Neural progenitor cell (in vitro differentiated cells): ENCODE results near the gene SPTBN1. TPM values are rescaled to one million over a fixed set of nuclear protein-coding genes. Genes with fewer than 3 reads are reported as not detected.

Experiments used
- DNase-seq: peaks from one replicate; pipeline ENCODE4 v3.0.0-alpha.2; 2016; ENCODE audit warnings: low spot score
- H2AFZ ChIP-seq: fragments of 200-600 bp; sonication (generic); replicated peaks from 2 replicates; pipeline ENCODE4 v1.6.1; 2016; ENCODE audit warnings: antibody characterized with exemption
- H3F3A ChIP-seq: fragments of 200-600 bp; sonication (generic); 2 replicates; pipeline ENCODE4 v1.6.1; 2016; ENCODE audit warnings: antibody characterized with exemption, low read depth
- H3K27ac ChIP-seq: fragments of 200-600 bp; sonication (generic); 2 replicates; pipeline ENCODE4 v1.5.1; 2016; ENCODE audit warnings: mild to moderate bottlenecking
- H3K27me3 ChIP-seq: fragments of 200-600 bp; sonication (generic); 2 replicates; pipeline ENCODE4 v1.6.1; 2016; ENCODE audit warnings: mild to moderate bottlenecking, moderate library complexity
- H3K36me3 ChIP-seq: fragments of 200-600 bp; sonication (generic); 2 replicates; pipeline ENCODE4 v1.5.1; 2016
- H3K4me1 ChIP-seq: fragments of 200-600 bp; sonication (generic); 2 replicates; pipeline ENCODE4 v1.6.1; 2016; ENCODE audit warnings: mixed run types
- H3K4me2 ChIP-seq: fragments of 200-600 bp; sonication (generic); 2 replicates; pipeline ENCODE4 v1.6.1; 2016
- H3K4me3 ChIP-seq: fragments of 200-600 bp; sonication (generic); 2 replicates; pipeline ENCODE4 v1.5.1; 2016
- H3K79me2 ChIP-seq: fragments of 200-600 bp; sonication (generic); 2 replicates; pipeline ENCODE4 v1.6.1; 2016; ENCODE audit warnings: low read depth
- H3K9ac ChIP-seq: fragments of 200-600 bp; sonication (generic); 2 replicates; pipeline ENCODE4 v1.6.1; 2016
- H3K9me3 ChIP-seq: fragments of 200-600 bp; sonication (generic); 2 replicates; pipeline ENCODE4 v1.5.1; 2016; ENCODE audit warnings: low read depth
- H4K20me1 ChIP-seq: fragments of 200-600 bp; sonication (generic); 2 replicates; pipeline ENCODE4 v1.6.1; 2016; ENCODE audit warnings: low read depth
- H3K27ac Mint-ChIP-seq: 3 replicates; pipeline ENCODE4 v1.8.0; 2021; ENCODE audit warnings: mixed read lengths
- H3K27me3 Mint-ChIP-seq: 2 replicates; pipeline ENCODE4 v1.8.0; 2022; ENCODE audit warnings: low read depth, mild to moderate bottlenecking, inconsistent platforms, moderate library complexity, mixed read lengths; ENCODE audit not compliant: insufficient read depth
- H3K36me3 Mint-ChIP-seq: 3 replicates; pipeline ENCODE4 v1.8.0; 2021; ENCODE audit warnings: mixed read lengths
- H3K4me1 Mint-ChIP-seq: 3 replicates; pipeline ENCODE4 v1.8.0; 2021; ENCODE audit warnings: mixed read lengths
- H3K4me3 Mint-ChIP-seq: 3 replicates; pipeline ENCODE4 v1.8.0; 2021; ENCODE audit warnings: mild to moderate bottlenecking, moderate library complexity, mixed read lengths
- H3K9me3 Mint-ChIP-seq: 3 replicates; pipeline ENCODE4 v1.8.0; 2020; ENCODE audit warnings: mixed read lengths
- EZH2 ChIP-seq: fragments of 200-600 bp; sonication (generic); IDR thresholded peaks from 2 replicates; pipeline ENCODE4 v1.6.1; 2017; ENCODE audit warnings: antibody characterized with exemption, mild to moderate bottlenecking, moderate library complexity
- EZH2phosphoT487 ChIP-seq: fragments of 200-600 bp; sonication (generic); IDR thresholded peaks from 2 replicates; pipeline ENCODE4 v1.6.1; 2017; ENCODE audit warnings: antibody characterized with exemption
- total RNA-seq: library from RNA; depleted of rRNA; stranded (reverse); fragments of >200 nt; gene quantifications from 2 replicates; pipeline ENCODE4 v1.2.3, GENCODE V29; 2015; ENCODE audit warnings: low replicate concordance
- TF ChIP-seq, protein P1 (sequence below): fragments of 200-600 bp; sonication (generic); IDR thresholded peaks from 2 replicates; pipeline ENCODE4 v1.5.1; 2017; ENCODE audit warnings: antibody characterized with exemption, mild to moderate bottlenecking

Gene SPTBN1
- total RNA-seq, 1 donor from 2014 or later: 94.2 TPM

DNA sequence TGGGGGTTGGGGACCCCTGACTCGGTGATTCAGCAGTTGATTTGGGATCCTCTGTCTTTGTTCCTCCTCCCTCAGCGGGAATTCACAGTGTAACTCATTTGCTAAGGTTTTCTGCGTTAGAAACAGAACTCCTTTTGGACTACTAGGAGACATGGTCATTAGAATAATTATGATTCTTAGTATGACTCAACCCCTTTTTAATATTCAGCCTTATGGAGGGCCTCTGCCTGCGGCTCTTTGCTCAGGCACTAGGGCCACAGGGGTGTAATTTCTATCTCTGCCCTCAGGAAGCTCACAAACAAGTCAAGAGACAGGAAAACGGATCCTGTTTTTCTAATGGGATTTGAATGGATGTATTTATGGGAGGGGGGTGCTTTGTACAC, 117.4 kb downstream of the SPTBN1 start:
- TF ChIP-seq EZH2phosphoT487: no peak
- TF ChIP-seq, protein P1, sequence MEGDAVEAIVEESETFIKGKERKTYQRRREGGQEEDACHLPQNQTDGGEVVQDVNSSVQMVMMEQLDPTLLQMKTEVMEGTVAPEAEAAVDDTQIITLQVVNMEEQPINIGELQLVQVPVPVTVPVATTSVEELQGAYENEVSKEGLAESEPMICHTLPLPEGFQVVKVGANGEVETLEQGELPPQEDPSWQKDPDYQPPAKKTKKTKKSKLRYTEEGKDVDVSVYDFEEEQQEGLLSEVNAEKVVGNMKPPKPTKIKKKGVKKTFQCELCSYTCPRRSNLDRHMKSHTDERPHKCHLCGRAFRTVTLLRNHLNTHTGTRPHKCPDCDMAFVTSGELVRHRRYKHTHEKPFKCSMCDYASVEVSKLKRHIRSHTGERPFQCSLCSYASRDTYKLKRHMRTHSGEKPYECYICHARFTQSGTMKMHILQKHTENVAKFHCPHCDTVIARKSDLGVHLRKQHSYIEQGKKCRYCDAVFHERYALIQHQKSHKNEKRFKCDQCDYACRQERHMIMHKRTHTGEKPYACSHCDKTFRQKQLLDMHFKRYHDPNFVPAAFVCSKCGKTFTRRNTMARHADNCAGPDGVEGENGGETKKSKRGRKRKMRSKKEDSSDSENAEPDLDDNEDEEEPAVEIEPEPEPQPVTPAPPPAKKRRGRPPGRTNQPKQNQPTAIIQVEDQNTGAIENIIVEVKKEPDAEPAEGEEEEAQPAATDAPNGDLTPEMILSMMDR: no peak
- no peak for TF ChIP-seq EZH2
- Mint-ChIP-seq H3K36me3 (peaks cover 14% of the 10 kb centered on the region), H3K27ac (no peak overlapping the region), H3K4me3 (no peak overlapping the region), H3K27me3 (peaks cover 2% of the 10 kb centered on the region), H3K9me3 (peaks cover 2% of the 10 kb centered on the region), H3K4me1 (peaks cover 53% of the 10 kb centered on the region)
- Histone ChIP-seq H3K27me3 (no peaks in the 10 kb centered on the region), H3K9me3 (no peaks in the 10 kb centered on the region), H3F3A (peaks cover 16% of the 10 kb centered on the region), H3K27ac (no peak overlapping the region), H3K4me2 (no peak overlapping the region), H3K9ac (no peak overlapping the region), H3K4me1 (peaks cover 52% of the 10 kb centered on the region), H3K79me2 (peaks cover 89% of the 10 kb centered on the region), H3K4me3 (no peak overlapping the region), H3K36me3 (no peaks in the 10 kb centered on the region), H2AFZ (no peak overlapping the region), H4K20me1 (peaks cover 85% of the 10 kb centered on the region)
- no peak for DNase-seq

DNA sequence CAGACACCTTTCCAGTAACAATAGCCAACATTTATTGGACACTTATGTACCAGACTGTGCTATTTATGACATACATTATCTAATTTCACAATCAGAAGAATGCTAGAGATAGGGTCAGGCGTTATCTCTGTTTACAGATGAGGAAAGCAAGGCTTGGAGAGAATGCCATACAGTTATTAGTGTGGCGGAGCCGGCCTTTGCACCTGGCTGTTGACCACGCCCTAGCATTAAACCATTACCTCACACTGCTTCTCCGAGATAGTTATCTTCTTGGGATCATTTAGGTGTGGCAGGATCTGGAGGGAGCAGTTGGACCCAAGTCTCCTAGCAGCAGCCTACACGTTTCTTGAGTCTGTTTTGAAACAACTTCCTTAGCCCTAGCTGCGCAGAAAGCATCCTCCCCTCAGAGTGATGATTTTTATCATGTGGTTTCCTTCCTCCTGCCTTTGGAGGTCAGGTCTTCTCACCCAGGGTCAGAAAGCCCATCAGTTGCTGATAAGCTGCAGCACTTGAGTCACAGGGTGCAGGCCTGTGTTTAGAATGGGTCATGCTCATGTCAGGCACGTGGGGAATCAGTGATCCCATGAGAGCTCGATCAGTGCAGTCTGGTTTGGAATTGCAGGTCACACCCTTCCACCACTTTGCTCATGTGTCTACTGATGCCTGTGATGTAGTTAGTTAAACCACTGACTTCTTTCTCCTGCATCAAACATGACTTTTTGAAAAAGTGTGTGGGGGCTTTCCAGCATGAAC, 118.2 kb downstream of the SPTBN1 start:
- no peak for TF ChIP-seq EZH2phosphoT487
- no peaks in the 10 kb centered on the region for H3K36me3 ChIP-seq
- H3K9me3 Mint-ChIP-seq: peaks cover 2% of the 10 kb centered on the region
- peaks cover 44% of the 10 kb centered on the region for H3K4me1 ChIP-seq
- no peak overlapping the region for H3K4me3 Mint-ChIP-seq
- H2AFZ ChIP-seq: no peak overlapping the region
- H3K27ac Mint-ChIP-seq: no peak overlapping the region
- H3K79me2 ChIP-seq: peaks cover 89% of the 10 kb centered on the region
- H3K9me3 ChIP-seq: no peaks in the 10 kb centered on the region
- no peak overlapping the region for H3K9ac ChIP-seq
- no peak for DNase-seq
- H3K27ac ChIP-seq: no peak overlapping the region
- no peak overlapping the region for H3K4me2 ChIP-seq
- H3K27me3 Mint-ChIP-seq: peaks cover 2% of the 10 kb centered on the region
- peaks cover 85% of the 10 kb centered on the region for H4K20me1 ChIP-seq
- peaks cover 55% of the 10 kb centered on the region for H3K4me1 Mint-ChIP-seq
- peaks cover 11% of the 10 kb centered on the region for H3F3A ChIP-seq
- peaks cover 14% of the 10 kb centered on the region for H3K36me3 Mint-ChIP-seq
- no peak overlapping the region for H3K4me3 ChIP-seq
- no peaks in the 10 kb centered on the region for H3K27me3 ChIP-seq

DNA sequence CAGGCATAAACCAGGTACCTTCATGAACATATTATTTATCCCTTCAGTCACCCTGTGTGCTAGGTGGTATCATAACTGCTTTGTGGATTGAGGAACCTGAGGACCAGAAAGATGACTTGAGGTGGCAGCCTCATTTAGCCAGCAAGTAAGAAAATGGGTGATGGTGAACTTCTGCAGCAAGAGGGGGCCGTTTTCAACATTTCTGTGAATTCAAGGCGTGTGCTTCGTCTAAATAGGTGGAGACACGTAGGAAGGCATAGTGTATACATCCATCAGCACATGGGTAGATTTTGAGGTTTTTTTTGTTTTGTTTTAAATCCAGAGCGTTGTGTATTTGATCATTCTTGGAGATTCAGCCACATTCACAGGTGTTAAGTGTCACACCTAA, 118.7 kb downstream of the SPTBN1 start:
- peaks cover 55% of the 10 kb centered on the region for H3K4me1 Mint-ChIP-seq
- H3K9me3 Mint-ChIP-seq: peaks cover 2% of the 10 kb centered on the region
- peaks cover 5% of the 10 kb centered on the region for H3F3A ChIP-seq
- H3K4me3 Mint-ChIP-seq: no peak overlapping the region
- H3K4me1 ChIP-seq: peaks cover 43% of the 10 kb centered on the region
- peaks cover 14% of the 10 kb centered on the region for H3K36me3 Mint-ChIP-seq
- no peak overlapping the region for H2AFZ ChIP-seq
- H3K79me2 ChIP-seq: peaks cover 89% of the 10 kb centered on the region
- no peaks in the 10 kb centered on the region for H3K9me3 ChIP-seq
- no peak overlapping the region for H3K4me3 ChIP-seq
- no peak overlapping the region for H3K9ac ChIP-seq
- no peaks in the 10 kb centered on the region for H3K36me3 ChIP-seq
- peaks cover 2% of the 10 kb centered on the region for H3K27me3 Mint-ChIP-seq
- peaks cover 85% of the 10 kb centered on the region for H4K20me1 ChIP-seq
- H3K27me3 ChIP-seq: no peaks in the 10 kb centered on the region
- no peak overlapping the region for H3K4me2 ChIP-seq
- H3K27ac Mint-ChIP-seq: no peak overlapping the region
- TF ChIP-seq EZH2phosphoT487: no peak
- TF ChIP-seq EZH2: no peak
- TF ChIP-seq, protein P1: no peak
- no peak for DNase-seq
- H3K27ac ChIP-seq: no peak overlapping the region

DNA sequence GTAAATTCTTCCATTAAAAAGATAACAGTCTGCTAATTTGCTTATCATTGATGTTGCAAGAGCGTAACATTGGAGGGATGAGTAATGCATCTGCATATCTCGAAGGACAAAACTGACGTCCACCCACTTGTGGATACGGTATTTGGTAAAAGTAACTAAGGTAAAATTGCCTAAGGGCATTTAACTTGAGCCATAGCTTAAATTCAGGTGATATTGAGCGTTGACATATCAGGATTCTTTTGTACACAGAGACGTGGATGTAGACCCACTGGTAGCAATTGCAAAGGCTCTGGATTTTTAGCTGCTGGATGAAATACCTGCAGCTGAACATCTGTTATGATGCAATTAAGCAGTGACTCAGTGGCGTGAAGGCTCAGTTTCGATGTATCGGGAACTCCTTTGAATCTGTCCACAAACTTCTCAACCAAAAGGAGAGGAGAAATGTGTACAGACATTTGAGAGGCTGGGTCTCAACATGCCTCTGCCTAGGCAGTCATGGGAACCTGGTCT, 119.3 kb downstream of the SPTBN1 start:
- no peak overlapping the region for H3K4me2 ChIP-seq
- peaks cover 38% of the 10 kb centered on the region for H3K4me1 ChIP-seq

More for the DNA sequence above, 119.3 kb downstream of the SPTBN1 start:
- Mint-ChIP-seq H3K27me3 (peaks cover 2% of the 10 kb centered on the region), H3K27ac (no peak overlapping the region), H3K4me3 (no peak overlapping the region), H3K36me3 (peaks cover 14% of the 10 kb centered on the region), H3K4me1 (peaks cover 52% of the 10 kb centered on the region), H3K9me3 (peaks cover 2% of the 10 kb centered on the region)
- Histone ChIP-seq H3K27ac (no peak overlapping the region), H3K9me3 (no peaks in the 10 kb centered on the region), H2AFZ (no peak overlapping the region), H3K79me2 (peaks cover 89% of the 10 kb centered on the region), H4K20me1 (peaks cover 85% of the 10 kb centered on the region), H3K9ac (no peak overlapping the region), H3K27me3 (no peaks in the 10 kb centered on the region), H3K36me3 (no peaks in the 10 kb centered on the region), H3F3A (no peaks in the 10 kb centered on the region), H3K4me3 (no peak overlapping the region)
- DNase-seq: no peak
- no peak for TF ChIP-seq EZH2
- no peak for TF ChIP-seq EZH2phosphoT487
- TF ChIP-seq, protein P1: no peak
